DOHH2 (cell line): ENCODE results near the gene FAM78A.

Experiments
- H3F3A ChIP-seq: fragments of 200-600 bp; sonication (generic), shearing (Covaris generic); 2 replicates; pipeline ENCODE4 v1.6.0; 2016; ENCODE audit warnings: antibody characterized with exemption, mild to moderate bottlenecking; ENCODE audit not compliant: control insufficient read depth, insufficient read depth
- H3K27ac ChIP-seq: fragments of 200-600 bp; sonication (generic); 2 replicates; pipeline ENCODE4 v1.5.1; 2014; ENCODE audit warnings: low read depth, mild to moderate bottlenecking, low read length, moderate library complexity
- H3K27me3 ChIP-seq: fragments of 200-600 bp; sonication (generic); 2 replicates; pipeline ENCODE4 v1.6.1; 2014; ENCODE audit warnings: mild to moderate bottlenecking, low read length, mixed read lengths; ENCODE audit not compliant: control insufficient read depth
- H3K36me3 ChIP-seq: fragments of 200-600 bp; sonication (generic); 2 replicates; pipeline ENCODE4 v1.6.1; 2014; ENCODE audit warnings: mild to moderate bottlenecking, low read length, moderate library complexity, mixed read lengths; ENCODE audit not compliant: control insufficient read depth
- H3K4me1 ChIP-seq: fragments of 200-600 bp; sonication (generic); 2 replicates; pipeline ENCODE4 v1.6.1; 2014; ENCODE audit warnings: mild to moderate bottlenecking, low read length, mixed read lengths; ENCODE audit not compliant: control insufficient read depth
- H3K4me2 ChIP-seq: fragments of 200-600 bp; sonication (generic); 2 replicates; pipeline ENCODE4 v1.6.0; 2014; ENCODE audit warnings: mild to moderate bottlenecking, low read length, moderate library complexity
- H3K4me3 ChIP-seq: fragments of 200-600 bp; sonication (generic); 2 replicates; pipeline ENCODE4 v1.5.1; 2014; ENCODE audit warnings: mild to moderate bottlenecking, low read length, mixed read lengths
- H3K79me2 ChIP-seq: fragments of 200-600 bp; sonication (generic); 2 replicates; pipeline ENCODE4 v1.6.1; 2014; ENCODE audit warnings: mild to moderate bottlenecking, low read length, mixed read lengths; ENCODE audit not compliant: control insufficient read depth
- H3K9me2 ChIP-seq: fragments of 200-600 bp; sonication (generic); replicated peaks from 2 replicates; pipeline ENCODE4 v1.6.1; 2014; ENCODE audit warnings: mild to moderate bottlenecking, low read length, mixed read lengths; ENCODE audit not compliant: control insufficient read depth
- H3K9me3 ChIP-seq: fragments of 200-600 bp; sonication (generic); 2 replicates; pipeline ENCODE4 v1.6.1; 2014; ENCODE audit warnings: antibody characterized with exemption, low read length, mixed read lengths; ENCODE audit not compliant: control insufficient read depth, insufficient read depth
- H4K20me1 ChIP-seq: fragments of 200-600 bp; sonication (generic); 2 replicates; pipeline ENCODE4 v1.6.0; 2014; ENCODE audit warnings: low read depth, mild to moderate bottlenecking, antibody characterized with exemption, low read length, moderate library complexity; ENCODE audit not compliant: control insufficient read depth, insufficient read depth
- CTCF ChIP-seq: fragments of 200-600 bp; sonication (generic); IDR thresholded peaks from one replicate; pipeline ENCODE4 v1.5.1; 2014; ENCODE audit warnings: antibody characterized with exemption, mild to moderate bottlenecking, low read depth, low read length; ENCODE audit not compliant: poor library complexity, severe bottlenecking
- EZH2phosphoT487 ChIP-seq: fragments of 200-600 bp; sonication (generic); IDR thresholded peaks from 2 replicates; pipeline ENCODE4 v1.6.1; 2017; ENCODE audit warnings: borderline replicate concordance, mild to moderate bottlenecking, antibody characterized with exemption, low read length, moderate library complexity, mixed read lengths

The FAM78A gene

DNA sequence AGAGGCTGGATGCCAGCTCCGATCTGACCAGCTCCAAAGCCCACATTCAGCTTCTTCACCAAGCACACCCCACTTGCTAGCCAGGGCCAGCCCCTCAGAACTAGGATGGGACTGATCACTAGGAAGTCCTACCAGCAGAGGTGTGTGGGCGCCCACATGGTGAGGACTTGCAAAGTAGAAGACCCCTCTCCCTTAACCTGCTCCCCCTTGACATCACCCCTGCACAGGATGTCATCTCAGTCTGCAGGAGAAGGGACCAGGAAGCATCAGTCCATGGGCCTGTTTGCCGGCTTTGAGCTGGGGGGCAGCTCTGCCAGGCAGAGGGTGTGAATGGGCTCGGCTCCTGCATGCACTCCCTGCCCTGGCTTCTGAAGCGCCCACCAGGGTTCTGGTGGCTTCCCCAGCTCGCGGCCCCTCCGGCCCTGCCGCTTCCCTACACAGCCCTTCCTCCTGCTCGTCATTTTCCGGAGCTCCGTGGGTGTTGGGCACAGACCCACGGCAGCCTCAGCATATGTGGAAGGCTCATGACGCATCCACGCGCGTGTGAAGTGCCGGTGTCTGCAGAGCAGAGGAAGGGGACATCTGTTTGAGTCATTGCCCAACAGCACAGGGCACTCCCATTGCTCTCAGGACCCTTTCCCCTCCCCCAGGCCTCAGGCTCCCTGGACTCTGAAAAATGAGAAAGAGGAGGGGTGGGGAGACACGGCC lies 3.7 kb upstream of the FAM78A start:
- Histone ChIP-seq H3K4me2 (no peak overlapping the region), H3K79me2 (peaks cover 15% of the 10 kb centered on the region), H3K9me3 (no peaks in the 10 kb centered on the region), H4K20me1 (no peaks in the 10 kb centered on the region), H3K9me2 (no peaks in the 10 kb centered on the region), H3K36me3 (peaks cover 13% of the 10 kb centered on the region), H3K27ac (no peak overlapping the region), H3K4me1 (peaks cover 11% of the 10 kb centered on the region), H3F3A (peaks cover 3% of the 10 kb centered on the region), H3K4me3 (no peak overlapping the region), H3K27me3 (no peaks in the 10 kb centered on the region)
- no peak for TF ChIP-seq CTCF
- no peak for TF ChIP-seq EZH2phosphoT487

GRCh38 chr9:131279196-131279862 lies 3.0 kb upstream of the FAM78A start:
- TF ChIP-seq CTCF = no peak
- no peak for TF ChIP-seq EZH2phosphoT487
- H3K36me3 ChIP-seq = peaks cover 20% of the 10 kb centered on the region
- H3K9me2 ChIP-seq = no peaks in the 10 kb centered on the region
- peaks cover 22% of the 10 kb centered on the region for H3K79me2 ChIP-seq
- no peak overlapping the region for H3K4me3 ChIP-seq
- H3K4me1 ChIP-seq = peaks cover 11% of the 10 kb centered on the region
- no peaks in the 10 kb centered on the region for H3K27me3 ChIP-seq
- H3F3A ChIP-seq = peaks cover 3% of the 10 kb centered on the region
- no peaks in the 10 kb centered on the region for H4K20me1 ChIP-seq
- no peaks in the 10 kb centered on the region for H3K9me3 ChIP-seq
- H3K27ac ChIP-seq = no peak overlapping the region
- no peak overlapping the region for H3K4me2 ChIP-seq

DNA sequence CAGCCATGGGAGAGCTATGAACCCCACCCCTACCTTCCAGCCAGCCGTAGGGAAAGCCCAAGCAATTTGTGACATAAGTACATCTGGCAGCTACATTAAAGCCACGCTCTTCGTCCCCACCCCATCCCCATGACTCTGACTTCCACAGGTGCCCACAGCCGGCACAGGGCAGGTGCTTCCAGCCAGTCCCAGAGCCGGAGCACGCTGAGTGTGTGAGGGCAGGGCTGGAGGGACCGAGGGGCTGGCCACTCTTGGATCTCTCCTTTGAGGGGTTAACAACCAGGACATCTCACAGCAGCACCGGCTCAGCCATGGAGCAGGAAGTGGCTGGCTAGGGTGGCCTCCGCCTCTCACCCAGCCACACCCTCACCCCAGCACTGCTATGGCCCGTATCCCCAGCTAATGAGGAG lies 2.4 kb upstream of the FAM78A start:
- Histone ChIP-seq H3K4me2 (peak overlapping the region; percentile 58), H3K27ac (no peak overlapping the region), H3K9me3 (no peaks in the 10 kb centered on the region), H3K36me3 (peaks cover 26% of the 10 kb centered on the region), H3F3A (peaks cover 3% of the 10 kb centered on the region), H4K20me1 (no peaks in the 10 kb centered on the region), H3K4me3 (peak overlapping the region; percentile 96; the same call in 1 of the 2 replicates), H3K79me2 (peaks cover 28% of the 10 kb centered on the region), H3K4me1 (peaks cover 15% of the 10 kb centered on the region), H3K27me3 (no peaks in the 10 kb centered on the region), H3K9me2 (no peaks in the 10 kb centered on the region)
- no peak for TF ChIP-seq EZH2phosphoT487
